OCI-M2 (cell line): ENCODE results near the gene CYBA.

Source experiments
- DNase-seq: peaks from one replicate; lab custom pipeline; 2025; ENCODE audit not compliant: unreplicated experiment; lab: John Stamatoyannopoulos, UW

The CYBA gene

GRCh38 chr16:88631920-88632586 lies 18.8 kb downstream of the CYBA start:
- DNase-seq, result no peak

DNA sequence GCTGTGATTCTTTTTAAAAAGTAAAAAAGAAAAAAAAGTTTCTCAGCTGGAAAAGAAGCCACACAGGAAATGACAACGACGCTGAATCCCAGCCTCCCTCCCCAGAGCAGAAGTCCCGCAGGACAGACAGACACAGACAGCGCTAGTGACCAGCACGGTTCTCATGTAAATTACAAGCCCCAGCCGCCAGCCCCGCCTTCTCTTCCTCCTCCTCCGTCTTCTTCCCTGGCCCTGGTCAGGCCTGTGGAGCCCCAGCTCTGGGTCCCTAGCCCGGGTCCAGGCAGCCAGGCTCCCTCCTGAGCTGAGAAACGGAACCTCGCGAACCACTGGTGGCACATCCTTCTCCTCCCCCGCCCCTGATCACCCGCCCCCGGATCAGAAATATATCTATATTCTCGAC lies 19.5 kb downstream of the CYBA start:
- DNase-seq, result no peak

DNA sequence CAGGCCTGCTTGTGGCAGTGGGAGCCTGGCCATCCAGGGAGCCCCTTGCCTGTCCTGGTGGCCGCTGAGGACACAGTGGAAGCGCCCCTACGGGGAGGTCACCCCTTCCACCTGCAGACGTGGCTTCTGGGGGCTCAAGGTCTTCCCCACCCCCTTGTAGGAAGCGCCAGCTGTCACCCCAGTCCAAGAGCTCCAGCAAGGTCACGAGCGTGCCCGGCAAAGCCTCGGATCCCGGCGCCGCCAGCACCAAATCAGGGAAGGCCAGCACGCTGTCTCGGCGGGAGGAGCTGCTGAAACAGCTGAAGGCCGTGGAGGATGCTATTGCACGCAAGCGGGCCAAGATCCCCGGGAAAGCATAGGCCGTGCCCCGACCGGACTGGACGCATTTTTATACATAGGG lies 19.9 kb downstream of the CYBA start:
- DNase-seq, result no peak

DNA sequence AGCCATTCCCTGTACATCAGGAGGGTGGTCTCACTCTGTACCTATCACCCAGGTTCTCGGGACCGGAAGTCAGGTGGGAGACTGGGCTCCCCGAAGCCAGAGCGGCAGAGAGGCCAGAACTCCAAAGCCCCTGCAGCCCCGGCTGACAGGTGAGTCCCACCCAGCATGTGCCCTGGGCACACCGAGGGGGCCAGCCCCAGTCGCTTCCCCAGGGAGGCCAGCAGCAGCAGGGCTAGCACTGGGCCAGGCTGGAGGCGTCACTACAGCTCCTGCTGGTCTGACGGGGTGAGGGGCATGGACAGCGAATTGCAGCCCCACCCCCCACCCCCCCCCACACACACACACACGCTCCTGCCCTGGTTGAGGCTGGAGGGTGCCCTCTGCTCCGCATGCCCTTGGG lies 20.4 kb downstream of the CYBA start:
- DNase-seq, result no peak

DNA sequence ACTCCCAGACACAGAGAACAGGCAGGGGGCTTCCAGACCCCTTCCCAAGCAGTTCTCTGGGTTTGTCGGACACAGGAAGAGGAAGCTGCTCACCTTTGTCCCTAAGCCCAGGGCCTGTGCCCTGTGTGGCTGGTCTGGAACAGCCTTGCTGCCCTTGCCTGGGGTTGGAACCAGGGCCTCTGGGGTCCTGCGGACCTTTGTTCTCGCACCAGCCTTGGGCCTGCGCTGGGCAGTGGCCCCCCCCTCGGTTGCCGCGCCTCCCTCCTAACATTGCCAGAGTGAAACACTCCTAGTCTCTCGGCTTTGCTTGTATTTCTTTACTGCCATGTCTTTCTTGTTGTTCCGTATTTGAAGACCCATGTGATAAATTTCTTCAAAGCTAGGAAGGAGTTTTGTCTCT lies 21.0 kb downstream of the CYBA start:
- no peak for DNase-seq

DNA sequence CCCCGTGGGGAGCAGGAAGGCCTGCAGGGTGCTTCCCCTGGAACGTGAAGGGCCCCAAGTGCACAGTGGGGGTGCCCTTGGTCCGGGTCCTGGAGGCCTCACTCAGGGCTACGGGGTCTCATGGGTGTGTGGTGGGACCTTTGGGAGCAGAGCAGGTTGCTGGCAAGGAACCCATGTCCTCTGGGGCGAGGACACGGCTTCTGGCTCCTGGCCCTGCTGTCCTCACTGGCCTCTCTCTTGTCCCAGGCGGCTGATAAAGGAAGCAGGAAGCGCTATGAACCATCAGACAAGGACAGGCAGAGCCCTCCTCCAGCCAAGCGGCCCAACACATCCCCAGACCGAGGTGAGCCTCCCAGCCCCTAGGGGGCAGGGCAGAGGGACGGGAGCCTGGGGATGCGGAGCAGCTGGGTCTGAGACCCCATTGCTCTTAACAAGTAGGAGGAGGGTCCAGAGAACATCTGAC lies 22.3 kb downstream of the CYBA start:
- DNase-seq, result no peak

DNA sequence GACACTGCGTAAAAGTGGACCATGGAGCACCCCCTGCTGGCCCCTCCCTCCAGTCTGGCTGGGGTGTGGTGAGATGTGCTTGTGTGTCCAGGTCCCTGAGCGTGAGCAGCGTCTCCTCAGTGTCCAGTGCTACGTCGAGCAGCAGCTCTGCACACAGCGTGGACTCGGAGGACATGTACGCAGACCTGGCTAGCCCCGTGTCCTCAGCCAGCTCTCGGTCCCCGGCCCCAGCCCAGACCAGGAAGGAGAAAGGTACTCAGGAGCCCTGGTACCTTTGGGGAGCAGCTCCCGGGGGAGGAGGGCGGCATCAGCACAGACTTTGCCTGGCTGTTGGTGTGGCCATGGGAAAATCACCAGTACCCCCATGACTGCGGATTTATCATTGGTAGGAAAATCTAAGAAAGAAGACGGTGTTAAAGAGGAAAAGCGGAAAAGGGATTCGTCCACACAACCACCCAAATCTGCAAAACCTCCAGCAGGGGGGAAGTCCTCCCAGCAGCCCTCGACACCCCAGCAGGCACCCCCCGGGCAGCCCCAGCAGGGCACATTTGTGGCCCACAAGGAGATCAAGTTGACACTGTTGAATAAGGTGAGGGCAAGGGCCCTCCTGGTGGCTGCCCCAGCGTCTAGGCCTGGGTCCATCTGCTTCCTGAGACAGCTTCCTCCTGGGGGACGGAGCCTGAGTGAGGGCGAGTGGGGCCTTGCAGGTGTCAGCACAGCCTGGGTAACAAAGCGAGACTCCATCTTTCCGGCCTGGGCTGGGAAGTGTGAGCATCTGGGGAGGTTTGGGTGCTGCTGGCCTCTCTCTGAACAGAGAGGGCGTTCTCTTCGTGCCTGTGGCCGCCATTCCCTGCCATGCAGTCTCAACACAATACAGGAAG lies 23.1 kb downstream of the CYBA start:
- DNase-seq, result no peak

- no peak for DNase-seq
Measured at GRCh38 chr16:88626646-88627045, 24.2 kb downstream of the CYBA start.

GRCh38 chr16:88624977-88625576 lies 25.8 kb downstream of the CYBA start:
- no peak for DNase-seq

DNA sequence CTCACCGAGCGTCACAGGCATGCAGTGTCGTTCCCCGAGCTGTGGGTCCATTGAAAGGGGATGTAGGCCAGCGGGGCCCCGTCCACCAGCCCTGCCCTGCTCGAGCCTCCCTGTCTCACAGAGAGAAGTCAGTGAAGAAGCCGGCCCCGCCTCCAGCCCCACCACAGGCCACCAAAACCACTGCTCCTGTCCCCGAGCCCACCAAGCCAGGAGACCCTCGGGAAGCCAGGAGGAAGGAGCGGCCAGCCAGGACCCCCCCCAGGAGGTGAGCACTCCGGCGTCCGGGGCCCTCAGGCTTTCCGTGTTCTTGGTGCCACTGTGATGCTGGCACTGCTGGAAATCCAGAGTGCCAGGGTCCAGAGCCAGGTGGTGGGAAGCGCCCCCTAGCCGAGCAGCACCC lies 26.4 kb downstream of the CYBA start:
- no peak for DNase-seq

GRCh38 chr16:88623858-88624257 lies 27.0 kb downstream of the CYBA start:
- DNase-seq, result no peak

GRCh38 chr16:88622866-88623265 lies 28.0 kb downstream of the CYBA start:
- DNase-seq, result no peak

DNA sequence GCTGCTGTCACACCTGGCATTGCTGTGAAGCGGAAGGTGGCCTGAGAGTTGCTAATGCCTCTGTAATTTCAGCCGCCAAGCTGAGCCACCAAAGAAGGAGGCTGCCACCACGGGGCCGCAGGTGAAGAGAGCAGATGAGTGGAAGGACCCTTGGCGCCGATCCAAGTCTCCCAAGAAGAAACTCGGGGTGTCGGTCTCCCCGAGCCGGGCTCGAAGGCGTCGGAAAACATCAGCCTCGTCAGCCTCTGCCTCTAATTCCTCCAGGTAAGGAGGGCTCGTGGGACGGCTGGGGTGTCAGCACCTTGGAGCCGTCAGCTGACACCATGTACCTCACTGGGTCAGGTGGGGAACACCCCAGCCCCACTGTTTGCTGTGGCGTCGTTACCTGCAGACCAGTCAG lies 28.7 kb downstream of the CYBA start:
- no peak for DNase-seq

DNA sequence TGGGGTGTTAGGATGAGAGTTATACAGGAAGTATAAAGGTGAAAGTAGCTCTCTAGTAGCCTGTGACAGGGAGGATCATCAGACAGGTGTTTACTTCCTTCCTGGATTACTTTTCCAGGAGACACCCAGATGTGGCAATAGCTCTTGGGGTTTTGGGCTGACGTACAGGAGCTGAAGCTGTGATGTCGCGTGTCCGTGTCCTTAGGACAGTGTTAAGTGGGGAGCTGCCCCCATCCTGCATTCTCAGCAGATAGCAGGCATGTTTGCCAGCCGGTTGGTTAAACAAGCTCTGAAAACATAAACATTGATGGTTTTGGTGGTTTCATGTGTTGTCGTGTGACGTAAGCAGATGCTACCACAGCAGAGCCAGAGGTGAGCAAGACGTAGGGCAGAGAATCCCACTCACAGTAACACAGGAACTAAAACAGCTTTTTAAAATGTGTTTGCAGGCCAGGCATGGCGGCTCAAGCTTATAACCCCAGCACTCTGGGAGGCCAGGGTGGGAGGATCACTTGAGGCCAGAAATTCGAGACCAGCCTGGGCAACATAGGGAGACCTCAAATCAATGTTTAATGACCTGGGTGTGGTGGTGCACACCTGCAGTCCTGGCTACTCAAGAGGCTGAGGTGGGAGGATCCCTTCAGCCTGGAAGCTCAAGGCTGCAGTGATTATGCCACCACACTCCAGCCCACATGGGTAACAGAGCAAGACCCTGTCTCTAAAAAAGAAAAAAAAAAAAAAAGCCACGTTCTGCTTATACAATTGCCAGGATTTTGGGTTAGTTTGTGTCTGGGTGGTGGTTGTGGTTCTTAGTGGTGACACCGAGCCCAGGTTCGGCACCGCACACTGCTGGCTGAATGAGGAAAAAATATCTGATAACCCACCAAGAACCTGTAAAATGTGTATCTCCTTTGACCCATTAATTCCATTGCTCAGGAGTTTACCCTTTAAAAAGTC lies 30.7 kb downstream of the CYBA start:
- no peak for DNase-seq

- no peak for DNase-seq
Measured at GRCh38 chr16:88618956-88619667, 31.7 kb downstream of the CYBA start.

DNA sequence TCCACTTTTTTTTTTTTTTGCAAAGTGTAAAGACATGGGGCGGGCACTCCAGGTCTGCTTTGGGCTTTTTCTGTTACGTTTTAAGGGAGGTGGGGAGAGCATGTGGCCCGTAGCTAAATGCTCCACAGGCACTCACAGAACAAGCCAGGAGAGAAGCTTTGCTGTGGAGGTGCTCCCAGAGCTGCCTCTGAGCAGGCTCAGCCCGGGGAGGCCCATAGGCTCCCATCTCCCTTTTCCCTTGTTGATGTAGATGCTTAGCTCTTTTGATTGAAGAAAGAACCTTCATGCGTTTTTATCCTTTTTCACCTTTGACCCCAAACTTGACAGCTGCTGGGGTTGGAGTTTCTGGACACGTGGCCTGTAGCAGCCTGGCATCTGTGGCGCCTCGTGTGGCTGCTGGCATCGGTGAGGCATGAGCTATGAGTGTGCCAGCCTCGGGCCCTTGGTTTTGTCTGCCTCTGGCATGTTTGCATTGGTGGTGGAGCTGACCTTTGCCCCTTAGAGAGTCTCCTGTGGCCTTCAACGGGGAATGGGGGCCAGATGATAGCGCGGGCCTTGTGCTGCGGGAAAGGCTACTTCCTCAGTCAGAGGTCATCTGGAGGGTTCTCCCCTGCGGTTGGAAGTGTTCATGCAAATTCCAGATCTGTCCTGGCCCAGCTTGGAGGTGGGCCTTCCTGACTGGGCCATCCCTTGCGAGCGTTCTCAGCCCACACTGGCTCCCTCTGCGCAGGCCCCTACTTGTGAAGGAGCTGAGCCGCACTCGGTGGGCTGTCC lies 32.5 kb downstream of the CYBA start:
- no peak for DNase-seq

GRCh38 chr16:88617268-88618031 lies 33.4 kb downstream of the CYBA start:
- DNase-seq, result no peak

GRCh38 chr16:88616736-88617135 lies 34.1 kb downstream of the CYBA start:
- no peak for DNase-seq

- no peak for DNase-seq
Measured at GRCh38 chr16:88616320-88616719, 34.5 kb downstream of the CYBA start.
